HepG2 (cell line): ENCODE measurements around the gene PIP5K1C. TPM values are rescaled to one million over a fixed set of nuclear protein-coding genes. Genes with fewer than 3 reads are reported as not detected.

Experiments
- ATAC-seq: fragments of 200-7000 bp; cut with Tn5 transposase; 3 replicates; pipeline ENCODE4 v1.9.1; 2020; ENCODE audit warnings: mild to moderate bottlenecking, moderate library complexity
- BruUV-seq: library from RNA; stranded (reverse); fragments of 400-500 nt; replicated peaks from 2 replicates; lab custom pipeline; 2021; lab: Mats Ljungman, UMichigan
- CTCF ChIA-PET: fragments of 300-600 bp; formaldehyde crosslinking; extraction: SDS; loops from one replicate; lab custom pipeline; 2021; ENCODE audit warnings: low total read pairs, inconsistent platforms, low intra/inter-chr PET ratio; lab: Yijun Ruan, JAX
- POLR2A ChIA-PET: fragments of 350-600 bp; sonication (Branson Sonifier 250); formaldehyde crosslinking; loops from one replicate; lab custom pipeline; 2020; ENCODE audit warnings: antibody characterized with exemption, inconsistent platforms; lab: Yijun Ruan, JAX
- DNase-seq: peaks from one replicate; pipeline ENCODE4 v3.0.0-alpha.2; 2015; ENCODE audit warnings: low spot score
- FAIRE-seq: peaks from 3 replicates; lab custom pipeline; 2011; peaks lifted over from hg19 to GRCh38; lab: Jason Lieb, UNC
- H2AFZ ChIP-seq: one replicate; pipeline ENCODE4 v1.6.1; 2011; ENCODE audit warnings: low read length, inconsistent platforms
- H3K27ac ChIP-seq: fragments of 300-600 bp; 3 replicates; pipeline ENCODE4 v1.8.0; 2011; ENCODE audit warnings: mixed run types, mild to moderate bottlenecking, mixed read lengths, low read length, inconsistent platforms; ENCODE audit not compliant: insufficient read depth; ENCODE audit errors: extremely low read length
- H3K27me3 ChIP-seq, 2 experiments: fragments of 200-600 bp in 1 of 2; 2 replicates in 1 of 2; 3 replicates in 1 of 2; pipeline versions ENCODE4 v1.6.0 to v1.8.0; 2011; ENCODE audit warnings: low read length in 2 of 2, mild to moderate bottlenecking in 2 of 2, moderate library complexity in 2 of 2, inconsistent platforms in 1 of 2; ENCODE audit not compliant: insufficient read depth in 2 of 2, control insufficient read depth in 1 of 2
- H3K36me3 ChIP-seq, 2 experiments: fragments of 200-600 bp in 1 of 2; replicated peaks in 1 of 2; 2 replicates in 1 of 2; 3 replicates in 1 of 2; pipeline versions ENCODE4 v1.5.1 to v1.8.0; 2011; ENCODE audit warnings: low read length in 2 of 2, inconsistent platforms in 1 of 2; ENCODE audit not compliant: insufficient read depth in 2 of 2, control insufficient read depth in 1 of 2
- H3K4me1 ChIP-seq: 2 replicates; pipeline ENCODE4 v1.5.1; 2012; ENCODE audit warnings: low read length, inconsistent platforms; ENCODE audit not compliant: insufficient read depth
- H3K4me2 ChIP-seq: 2 replicates; pipeline ENCODE4 v1.6.0; 2011; ENCODE audit warnings: low read depth, low read length, inconsistent platforms
- H3K4me3 ChIP-seq, 3 experiments: fragments of 200-600 bp in 1 of 3; sonication (generic), shearing (Covaris generic) in 1 of 3; replicated peaks in 1 of 3; 2 replicates each; pipeline ENCODE4 v1.5.1; 2011 to 2016; ENCODE audit warnings: low read length in 3 of 3, inconsistent platforms in 2 of 3, low read depth in 2 of 3, mild to moderate bottlenecking in 2 of 3, control low read depth in 1 of 3, mixed read lengths in 1 of 3; ENCODE audit not compliant: insufficient read depth in 1 of 3
- H3K79me2 ChIP-seq: one replicate; pipeline ENCODE4 v1.6.1; 2011; ENCODE audit warnings: low read length, inconsistent platforms; ENCODE audit not compliant: insufficient read depth
- H3K9ac ChIP-seq: 2 replicates; pipeline ENCODE4 v1.6.0; 2011; ENCODE audit warnings: mild to moderate bottlenecking, low read depth, low read length, inconsistent platforms; ENCODE audit not compliant: insufficient read depth
- H3K9me3 ChIP-seq: 2 replicates; pipeline ENCODE4 v1.5.1; 2012; ENCODE audit warnings: mild to moderate bottlenecking, low read length
- H4K20me1 ChIP-seq: 2 replicates; pipeline ENCODE4 v1.6.0; 2011; ENCODE audit warnings: inconsistent platforms, mild to moderate bottlenecking, low read length, moderate library complexity; ENCODE audit not compliant: insufficient read depth
- HDAC2 ChIP-seq: sonication (generic); formaldehyde crosslinking; IDR thresholded peaks from 2 replicates; pipeline ENCODE4 v1.4.0; 2020; ENCODE audit warnings: missing genetic modification reagents
- HNF4A ChIP-seq: sonication (generic); formaldehyde crosslinking; IDR thresholded peaks from 2 replicates; pipeline ENCODE4 v1.4.0; 2020; ENCODE audit warnings: missing genetic modification reagents
- HOXA9 ChIP-seq: sonication (generic); formaldehyde crosslinking; IDR thresholded peaks from 2 replicates; pipeline ENCODE4 v1.8.1; 2022; ENCODE audit warnings: missing genetic modification reagents, mild to moderate bottlenecking, moderate library complexity, borderline replicate concordance
- ZMYM3 ChIP-seq: sonication (generic); formaldehyde crosslinking; IDR thresholded peaks from 2 replicates; pipeline ENCODE4 v1.5.1; 2020; ENCODE audit warnings: mild to moderate bottlenecking, missing genetic modification reagents
- ZNF563 ChIP-seq: sonication (generic); formaldehyde crosslinking; IDR thresholded peaks from 2 replicates; pipeline ENCODE4 v1.8.0; 2022; ENCODE audit warnings: mild to moderate bottlenecking, moderate library complexity, missing genetic modification reagents
- ZNF570 ChIP-seq: sonication (generic); formaldehyde crosslinking; IDR thresholded peaks from 2 replicates; pipeline ENCODE4 v1.4.0; 2020; ENCODE audit warnings: mild to moderate bottlenecking, missing genetic modification reagents, borderline replicate concordance
- ZNF629 ChIP-seq: sonication (generic); formaldehyde crosslinking; conservative IDR thresholded peaks from 2 replicates; pipeline ENCODE4 v1.5.0; 2020; ENCODE audit warnings: missing genetic modification reagents
- WGBS: methylation state at CpG from one replicate; pipeline ENCODE4 v1.1.6; 2017; ENCODE audit warnings: low lambda C conversion rate; 5-methylcytosine and 5-hydroxymethylcytosine counted together
- in situ Hi-C: cut with HindIII; loops from 2 replicates; pipeline ENCODE4 v1.10.0; 2017; ENCODE audit warnings: low pct_unique_long_range_greater_than_20kb; ENCODE audit not compliant: extremely low pct_ligation_motif_present
- intact Hi-C: fragments of 100-400 bp; cut with micrococcal nuclease; formaldehyde crosslinking; loops from one replicate; pipeline ENCODE4 v1.10.0; 2022; ENCODE audit not compliant: unreplicated experiment
- polyA plus RNA-seq, 8 experiments: library from polyadenylated mRNA; depleted of rRNA in 3 of 8; stranded (reverse) in 7 of 8; unstranded in 1 of 8; fragments of >200 nt; fragmentation: Illumina TruSeq in 4 of 8; extraction: Trizol in 4 of 8; gene quantifications; 2 replicates each; pipeline versions ENCODE4 v1.2.1 to v1.2.3, GENCODE V29; 2011 to 2016; ENCODE audit warnings: low read depth in 4 of 8, missing spikeins in 1 of 8, mixed read lengths in 1 of 8; ENCODE audit not compliant: insufficient read depth in 1 of 8
- total RNA-seq, 5 experiments: library from RNA; depleted of rRNA; stranded (reverse); fragments of >200 nt; fragmentation: Illumina TruSeq; extraction: Trizol; gene quantifications; 2 replicates each; pipeline ENCODE4 v1.2.3, GENCODE V29; 2016; ENCODE audit warnings: low read depth in 1 of 5
- TF ChIP-seq, protein P1 (sequence below): sonication (generic); formaldehyde crosslinking; IDR thresholded peaks from 2 replicates; pipeline ENCODE4 v1.5.1; 2020; ENCODE audit warnings: mild to moderate bottlenecking, missing genetic modification reagents, moderate library complexity
- TF ChIP-seq, protein P2 (sequence below): sonication (generic); formaldehyde crosslinking; IDR thresholded peaks from 2 replicates; pipeline ENCODE4 v1.8.1; 2023; ENCODE audit warnings: missing genetic modification reagents, mild to moderate bottlenecking, borderline replicate concordance
- TF ChIP-seq, protein P3 (sequence below): sonication (generic); formaldehyde crosslinking; IDR thresholded peaks from 2 replicates; pipeline ENCODE4 v1.9.0; 2022; ENCODE audit warnings: missing genetic modification reagents, mild to moderate bottlenecking, borderline replicate concordance
- TF ChIP-seq, protein P4 (sequence below): fragments of 450-650 bp; IDR thresholded peaks from 2 replicates; pipeline ENCODE4 v1.6.1; 2016
- TF ChIP-seq, protein P5 (sequence below): sonication (generic); formaldehyde crosslinking; IDR thresholded peaks from 2 replicates; pipeline ENCODE4 v1.8.1; 2022; ENCODE audit warnings: mild to moderate bottlenecking, missing genetic modification reagents

Gene PIP5K1C
- total and polyA plus RNA-seq, 2 of the 13 experiments (the other 11 are each of a cell fraction or from before 2014, with no cell fraction given): 3.6 to 4.3 TPM

DNA sequence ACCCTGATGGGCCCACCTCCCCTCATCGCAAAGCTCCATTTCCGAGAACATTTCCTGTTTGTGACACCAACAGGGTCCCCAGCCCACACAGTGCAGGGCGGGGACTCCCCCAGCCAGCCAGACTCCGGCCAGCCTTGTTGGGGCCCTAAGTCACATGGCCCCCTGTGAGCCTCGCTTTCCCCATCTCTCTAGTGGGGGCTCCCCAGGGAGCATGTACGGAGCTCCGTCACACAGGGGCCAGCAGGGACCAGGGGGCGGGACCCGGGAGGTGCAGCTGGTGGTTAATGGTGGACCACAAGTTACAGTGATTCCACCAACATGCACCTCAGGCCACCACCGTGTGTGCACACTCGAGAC, 95.3 kb downstream of the PIP5K1C start (continued):
- TF ChIP-seq, protein P1, sequence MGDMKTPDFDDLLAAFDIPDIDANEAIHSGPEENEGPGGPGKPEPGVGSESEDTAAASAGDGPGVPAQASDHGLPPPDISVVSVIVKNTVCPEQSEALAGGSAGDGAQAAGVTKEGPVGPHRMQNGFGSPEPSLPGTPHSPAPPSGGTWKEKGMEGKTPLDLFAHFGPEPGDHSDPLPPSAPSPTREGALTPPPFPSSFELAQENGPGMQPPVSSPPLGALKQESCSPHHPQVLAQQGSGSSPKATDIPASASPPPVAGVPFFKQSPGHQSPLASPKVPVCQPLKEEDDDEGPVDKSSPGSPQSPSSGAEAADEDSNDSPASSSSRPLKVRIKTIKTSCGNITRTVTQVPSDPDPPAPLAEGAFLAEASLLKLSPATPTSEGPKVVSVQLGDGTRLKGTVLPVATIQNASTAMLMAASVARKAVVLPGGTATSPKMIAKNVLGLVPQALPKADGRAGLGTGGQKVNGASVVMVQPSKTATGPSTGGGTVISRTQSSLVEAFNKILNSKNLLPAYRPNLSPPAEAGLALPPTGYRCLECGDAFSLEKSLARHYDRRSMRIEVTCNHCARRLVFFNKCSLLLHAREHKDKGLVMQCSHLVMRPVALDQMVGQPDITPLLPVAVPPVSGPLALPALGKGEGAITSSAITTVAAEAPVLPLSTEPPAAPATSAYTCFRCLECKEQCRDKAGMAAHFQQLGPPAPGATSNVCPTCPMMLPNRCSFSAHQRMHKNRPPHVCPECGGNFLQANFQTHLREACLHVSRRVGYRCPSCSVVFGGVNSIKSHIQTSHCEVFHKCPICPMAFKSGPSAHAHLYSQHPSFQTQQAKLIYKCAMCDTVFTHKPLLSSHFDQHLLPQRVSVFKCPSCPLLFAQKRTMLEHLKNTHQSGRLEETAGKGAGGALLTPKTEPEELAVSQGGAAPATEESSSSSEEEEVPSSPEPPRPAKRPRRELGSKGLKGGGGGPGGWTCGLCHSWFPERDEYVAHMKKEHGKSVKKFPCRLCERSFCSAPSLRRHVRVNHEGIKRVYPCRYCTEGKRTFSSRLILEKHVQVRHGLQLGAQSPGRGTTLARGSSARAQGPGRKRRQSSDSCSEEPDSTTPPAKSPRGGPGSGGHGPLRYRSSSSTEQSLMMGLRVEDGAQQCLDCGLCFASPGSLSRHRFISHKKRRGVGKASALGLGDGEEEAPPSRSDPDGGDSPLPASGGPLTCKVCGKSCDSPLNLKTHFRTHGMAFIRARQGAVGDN: peak; percentile 26; the same call in 1 of the 2 replicates
- TF ChIP-seq ZMYM3 (CRISPR knock-in tag) (0 out of 2 replicates have a peak, but pooled peaks have one; percentile 1), ZNF563 (0 out of 2 replicates have a peak, but pooled peaks have one; percentile 41), HOXA9 (0 out of 2 replicates have a peak, but pooled peaks have one; percentile 33)
- TF ChIP-seq, all 625 proteins: peak for 6

DNA sequence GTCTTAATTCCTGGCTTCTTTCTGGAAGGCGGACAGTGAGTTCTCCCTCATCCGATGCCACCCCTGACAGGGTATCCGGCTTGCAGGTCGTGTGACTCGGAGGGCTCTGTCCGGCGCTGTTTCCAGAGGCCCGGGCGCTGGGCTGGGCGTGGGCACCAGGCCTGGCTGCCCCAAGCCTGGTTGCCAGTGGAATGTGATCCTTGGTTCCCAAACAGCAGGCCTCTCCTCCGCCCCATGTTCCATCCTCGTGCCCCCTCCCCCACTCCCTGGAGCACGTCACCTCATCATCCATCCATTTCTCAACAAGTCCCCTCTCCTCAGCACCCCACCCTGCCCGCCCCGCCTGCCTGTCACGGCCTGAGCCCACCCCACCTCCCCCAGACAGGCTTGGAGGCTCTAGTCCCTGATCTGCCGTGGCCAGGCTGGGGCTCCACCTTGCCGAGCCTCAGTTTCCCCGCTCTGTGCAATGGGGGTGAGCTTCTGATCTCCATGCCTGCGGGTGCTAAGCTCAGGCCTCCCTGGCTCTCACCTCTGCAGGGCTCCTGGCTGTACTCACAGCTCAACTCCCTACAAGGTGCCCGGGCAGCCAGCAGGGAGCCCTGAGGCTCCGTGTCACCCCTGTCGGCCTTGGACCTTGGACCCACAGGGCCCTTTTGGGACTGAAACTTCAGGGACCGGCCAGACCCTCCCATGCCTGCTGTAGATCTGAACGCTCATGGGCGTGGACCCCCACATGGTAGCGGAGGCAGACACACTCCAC, 95.9 kb downstream of the PIP5K1C start:
- Histone ChIP-seq H3K36me3 (no peaks in the 10 kb centered on the region), H3K79me2 (no peaks in the 10 kb centered on the region), H4K20me1 (no peaks in the 10 kb centered on the region), H3K27ac (no peak overlapping the region), H3K27me3 (peaks cover 0 to 29% of the 10 kb centered on the region in 2 experiments; a peak in 2 of 5 replicates), H3K9ac (peak overlapping the region; percentile 10; the same call in 1 of the 2 replicates), H2AFZ (no peak overlapping the region), H3K9me3 (no peaks in the 10 kb centered on the region), H3K4me2 (peak overlapping the region; percentile 67), H3K4me3 (peak overlapping the region; percentile 3 to 68 (median 23); a peak in 1 of 6 replicates), H3K4me1 (peaks cover 48% of the 10 kb centered on the region)
- FAIRE-seq: no peak
- intact Hi-C loops: no loop called here
- ChIA-PET CTCF (no interaction called here), POLR2A (no interaction called here)
- WGBS: 39% methylated on average over 8 of the region's 27 CpGs
- in situ Hi-C loops: no loop called here
- no TSS peak for BruUV-seq
- DNase-seq: no peak
- no peak for ATAC-seq
- TF ChIP-seq, protein P2, sequence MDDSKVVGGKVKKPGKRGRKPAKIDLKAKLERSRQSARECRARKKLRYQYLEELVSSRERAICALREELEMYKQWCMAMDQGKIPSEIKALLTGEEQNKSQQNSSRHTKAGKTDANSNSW (CRISPR knock-in tag): no peak
- peak; percentile 60 for TF ChIP-seq HNF4A (CRISPR knock-in tag)
- no peak for TF ChIP-seq ZNF570 (CRISPR knock-in tag)
- TF ChIP-seq, protein P3, sequence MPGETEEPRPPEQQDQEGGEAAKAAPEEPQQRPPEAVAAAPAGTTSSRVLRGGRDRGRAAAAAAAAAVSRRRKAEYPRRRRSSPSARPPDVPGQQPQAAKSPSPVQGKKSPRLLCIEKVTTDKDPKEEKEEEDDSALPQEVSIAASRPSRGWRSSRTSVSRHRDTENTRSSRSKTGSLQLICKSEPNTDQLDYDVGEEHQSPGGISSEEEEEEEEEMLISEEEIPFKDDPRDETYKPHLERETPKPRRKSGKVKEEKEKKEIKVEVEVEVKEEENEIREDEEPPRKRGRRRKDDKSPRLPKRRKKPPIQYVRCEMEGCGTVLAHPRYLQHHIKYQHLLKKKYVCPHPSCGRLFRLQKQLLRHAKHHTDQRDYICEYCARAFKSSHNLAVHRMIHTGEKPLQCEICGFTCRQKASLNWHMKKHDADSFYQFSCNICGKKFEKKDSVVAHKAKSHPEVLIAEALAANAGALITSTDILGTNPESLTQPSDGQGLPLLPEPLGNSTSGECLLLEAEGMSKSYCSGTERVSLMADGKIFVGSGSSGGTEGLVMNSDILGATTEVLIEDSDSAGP (CRISPR knock-in tag): peak; percentile 27; the same call in 1 of the 2 replicates
- TF ChIP-seq HDAC2 (CRISPR knock-in tag): peak; percentile 5; the same call in 1 of the 2 replicates
- TF ChIP-seq, protein P4, sequence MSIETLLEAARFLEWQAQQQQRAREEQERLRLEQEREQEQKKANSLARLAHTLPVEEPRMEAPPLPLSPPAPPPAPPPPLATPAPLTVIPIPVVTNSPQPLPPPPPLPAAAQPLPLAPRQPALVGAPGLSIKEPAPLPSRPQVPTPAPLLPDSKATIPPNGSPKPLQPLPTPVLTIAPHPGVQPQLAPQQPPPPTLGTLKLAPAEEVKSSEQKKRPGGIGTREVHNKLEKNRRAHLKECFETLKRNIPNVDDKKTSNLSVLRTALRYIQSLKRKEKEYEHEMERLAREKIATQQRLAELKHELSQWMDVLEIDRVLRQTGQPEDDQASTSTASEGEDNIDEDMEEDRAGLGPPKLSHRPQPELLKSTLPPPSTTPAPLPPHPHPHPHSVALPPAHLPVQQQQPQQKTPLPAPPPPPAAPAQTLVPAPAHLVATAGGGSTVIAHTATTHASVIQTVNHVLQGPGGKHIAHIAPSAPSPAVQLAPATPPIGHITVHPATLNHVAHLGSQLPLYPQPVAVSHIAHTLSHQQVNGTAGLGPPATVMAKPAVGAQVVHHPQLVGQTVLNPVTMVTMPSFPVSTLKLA: no peak
- TF ChIP-seq, protein P5, sequence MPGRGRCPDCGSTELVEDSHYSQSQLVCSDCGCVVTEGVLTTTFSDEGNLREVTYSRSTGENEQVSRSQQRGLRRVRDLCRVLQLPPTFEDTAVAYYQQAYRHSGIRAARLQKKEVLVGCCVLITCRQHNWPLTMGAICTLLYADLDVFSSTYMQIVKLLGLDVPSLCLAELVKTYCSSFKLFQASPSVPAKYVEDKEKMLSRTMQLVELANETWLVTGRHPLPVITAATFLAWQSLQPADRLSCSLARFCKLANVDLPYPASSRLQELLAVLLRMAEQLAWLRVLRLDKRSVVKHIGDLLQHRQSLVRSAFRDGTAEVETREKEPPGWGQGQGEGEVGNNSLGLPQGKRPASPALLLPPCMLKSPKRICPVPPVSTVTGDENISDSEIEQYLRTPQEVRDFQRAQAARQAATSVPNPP (CRISPR knock-in tag): no peak
- 0 out of 2 replicates have a peak, but pooled peaks have one; percentile 16 for TF ChIP-seq ZMYM3 (CRISPR knock-in tag)
- 0 out of 2 replicates have a peak, but pooled peaks have one; percentile 33 for TF ChIP-seq ZNF629 (CRISPR knock-in tag)
